ENCODE data around the gene DSC2. TPM values are rescaled to one million over a fixed set of nuclear protein-coding genes. Genes with fewer than 3 reads are reported as not detected.
"Not testable (repeated sequence)": the region's sequence is repeated elsewhere in the genome, so short reads cannot be mapped to it uniquely, and the experiment has no call there.

The DSC2 gene
- total RNA-seq, 2 experiments from 2014 or later = not detected

GRCh38 chr18:31045599-31045998, 56.6 kb downstream of the DSC2 start:
- DNase-seq = no peak
- no peaks in the 10 kb centered on the region for H3K4me1 Mint-ChIP-seq
- peaks cover 5% of the 10 kb centered on the region for H3K9me3 Mint-ChIP-seq (ENCODE audit: low read depth)
- peaks cover 8% of the 10 kb centered on the region for H3K36me3 Mint-ChIP-seq
- no peak for ATAC-seq
- no peak overlapping the region for H3K4me3 Mint-ChIP-seq
- CTCF ChIA-PET = no interaction called here
- H3K27ac Mint-ChIP-seq = no peak overlapping the region
- peaks cover 28% of the 10 kb centered on the region for H3K27me3 Mint-ChIP-seq

GRCh38 chr18:31044926-31045325, 57.3 kb downstream of the DSC2 start:
- DNase-seq (no peak), ATAC-seq (no peak)
- Mint-ChIP-seq H3K4me1 (no peaks in the 10 kb centered on the region), H3K9me3 (ENCODE audit: low read depth) (peaks cover 5% of the 10 kb centered on the region), H3K4me3 (no peak overlapping the region), H3K27me3 (peaks cover 32% of the 10 kb centered on the region), H3K36me3 (peaks cover 8% of the 10 kb centered on the region), H3K27ac (no peak overlapping the region)
- CTCF ChIA-PET = no interaction called here

GRCh38 chr18:31043709-31044108, 58.5 kb downstream of the DSC2 start:
- CTCF ChIA-PET = no interaction called here
- Mint-ChIP-seq H3K4me3 (no peak overlapping the region), H3K4me1 (no peaks in the 10 kb centered on the region), H3K9me3 (ENCODE audit: low read depth) (peaks cover 5% of the 10 kb centered on the region), H3K27ac (no peak overlapping the region), H3K36me3 (peaks cover 8% of the 10 kb centered on the region), H3K27me3 (peaks cover 32% of the 10 kb centered on the region)
- no peak for ATAC-seq
- no peak for DNase-seq

- Mint-ChIP-seq H3K36me3 (peaks cover 8% of the 10 kb centered on the region), H3K27me3 (peaks cover 32% of the 10 kb centered on the region), H3K4me1 (no peaks in the 10 kb centered on the region), H3K27ac (peak within 1 kb of the TSS; percentile 57), H3K4me3 (peak within 1 kb of the TSS; percentile 22), H3K9me3 (ENCODE audit: low read depth) (peaks cover 5% of the 10 kb centered on the region)
- CTCF ChIA-PET = no interaction called here
- DNase-seq (no peak), ATAC-seq (no peak)
Measured at GRCh38 chr18:31042406-31043181, 59.6 kb downstream of the DSC2 start, which contains the start of gene DSC3. Gene DSC3, minus strand, starts transcription at chr18:31042742. Its CDS starts 82 bp downstream, at chr18:31042660.

GRCh38 chr18:31042084-31042405, 60.2 kb downstream of the DSC2 start:
- CTCF ChIA-PET = no interaction called here
- H3K4me1 Mint-ChIP-seq = no peaks in the 10 kb centered on the region
- peaks cover 5% of the 10 kb centered on the region for H3K9me3 Mint-ChIP-seq (ENCODE audit: low read depth)
- DNase-seq (no peak), ATAC-seq (no peak)
- H3K27ac Mint-ChIP-seq = no peak overlapping the region
- H3K4me3 Mint-ChIP-seq = no peak overlapping the region
- peaks cover 32% of the 10 kb centered on the region for H3K27me3 Mint-ChIP-seq
- peaks cover 8% of the 10 kb centered on the region for H3K36me3 Mint-ChIP-seq

GRCh38 chr18:31041271-31042083, 60.7 kb downstream of the DSC2 start:
- peaks cover 5% of the 10 kb centered on the region for H3K9me3 Mint-ChIP-seq (ENCODE audit: low read depth)
- peaks cover 32% of the 10 kb centered on the region for H3K27me3 Mint-ChIP-seq
- H3K36me3 Mint-ChIP-seq = peaks cover 8% of the 10 kb centered on the region
- no peak for DNase-seq
- no peaks in the 10 kb centered on the region for H3K4me1 Mint-ChIP-seq
- ATAC-seq = no peak
- CTCF ChIA-PET = no interaction called here
- no peak overlapping the region for H3K4me3 Mint-ChIP-seq
- H3K27ac Mint-ChIP-seq = peak overlapping the region; percentile 52

GRCh38 chr18:31040686-31041270, 61.4 kb downstream of the DSC2 start:
- peaks cover 32% of the 10 kb centered on the region for H3K27me3 Mint-ChIP-seq
- no peak overlapping the region for H3K27ac Mint-ChIP-seq
- DNase-seq (no peak), ATAC-seq (no peak)
- no peak overlapping the region for H3K4me3 Mint-ChIP-seq
- no peaks in the 10 kb centered on the region for H3K4me1 Mint-ChIP-seq
- H3K9me3 Mint-ChIP-seq (ENCODE audit: low read depth) = peaks cover 5% of the 10 kb centered on the region
- peaks cover 8% of the 10 kb centered on the region for H3K36me3 Mint-ChIP-seq
- CTCF ChIA-PET = no interaction called here

GRCh38 chr18:31039426-31039825, 62.8 kb downstream of the DSC2 start:
- Mint-ChIP-seq H3K4me3 (no peak overlapping the region), H3K9me3 (ENCODE audit: low read depth) (peaks cover 5% of the 10 kb centered on the region), H3K36me3 (peaks cover 8% of the 10 kb centered on the region), H3K27me3 (peaks cover 32% of the 10 kb centered on the region), H3K27ac (no peak overlapping the region), H3K4me1 (no peaks in the 10 kb centered on the region)
- DNase-seq = no peak
- ATAC-seq = no peak
- CTCF ChIA-PET = no interaction called here

GRCh38 chr18:31037686-31038085, 64.5 kb downstream of the DSC2 start:
- H3K4me3 Mint-ChIP-seq; H3K27ac Mint-ChIP-seq; CTCF ChIA-PET; H3K36me3 Mint-ChIP-seq; H3K9me3 Mint-ChIP-seq (ENCODE audit: low read depth); ATAC-seq; H3K4me1 Mint-ChIP-seq; DNase-seq: not testable (repeated sequence)
- H3K27me3 Mint-ChIP-seq = peaks cover 22% of the 10 kb centered on the region

- no peak for DNase-seq
- Mint-ChIP-seq H3K36me3 (no peaks in the 10 kb centered on the region), H3K4me1 (no peaks in the 10 kb centered on the region), H3K27ac (no peak overlapping the region), H3K9me3 (ENCODE audit: low read depth) (no peaks in the 10 kb centered on the region), H3K4me3 (no peak overlapping the region), H3K27me3 (no peaks in the 10 kb centered on the region)
- ATAC-seq = no peak
- CTCF ChIA-PET = no interaction called here
Measured at GRCh38 chr18:31034541-31034940, 67.7 kb downstream of the DSC2 start.

GRCh38 chr18:31030574-31031278, 71.5 kb downstream of the DSC2 start:
- CTCF ChIA-PET = no interaction called here
- Mint-ChIP-seq H3K27ac (no peak overlapping the region), H3K9me3 (ENCODE audit: low read depth) (peaks cover 3% of the 10 kb centered on the region), H3K36me3 (no peaks in the 10 kb centered on the region), H3K27me3 (no peaks in the 10 kb centered on the region), H3K4me3 (no peak overlapping the region), H3K4me1 (no peaks in the 10 kb centered on the region)
- DNase-seq (no peak), ATAC-seq (no peak)

GRCh38 chr18:31015715-31016434, 86.3 kb downstream of the DSC2 start:
- ATAC-seq = no peak
- CTCF ChIA-PET = no interaction called here
- H3K27me3 Mint-ChIP-seq = no peaks in the 10 kb centered on the region

GRCh38 chr18:31011455-31011854, 90.8 kb downstream of the DSC2 start:
- H3K36me3 Mint-ChIP-seq; H3K27ac Mint-ChIP-seq; CTCF ChIA-PET; H3K4me1 Mint-ChIP-seq; H3K9me3 Mint-ChIP-seq (ENCODE audit: low read depth); ATAC-seq; DNase-seq; H3K27me3 Mint-ChIP-seq; H3K4me3 Mint-ChIP-seq: not testable (repeated sequence)

More at GRCh38 chr18:31015715-31016434, 86.3 kb downstream of the DSC2 start:
- peaks cover 4% of the 10 kb centered on the region for H3K9me3 Mint-ChIP-seq (ENCODE audit: low read depth)
- H3K27ac Mint-ChIP-seq = no peak overlapping the region
- no peaks in the 10 kb centered on the region for H3K36me3 Mint-ChIP-seq
- no peak overlapping the region for H3K4me3 Mint-ChIP-seq
- no peaks in the 10 kb centered on the region for H3K4me1 Mint-ChIP-seq
- DNase-seq = no peak

Measured in activated CD8-positive, alpha-beta memory T cell treated with anti-CD3 and anti-CD28 coated beads, Interleukin-2, amount 10 ng/mL, durations not matched to agents 7 days and 5 days (primary cell).